ENCODE measurements around the gene FBXO45. TPM values are rescaled to one million over a fixed set of nuclear protein-coding genes. Genes with fewer than 3 reads are reported as not detected.

The FBXO45 gene
- total and polyA plus RNA-seq, 9 of the 15 experiments (the other 6 are each of a cell fraction or from before 2014, with no cell fraction given) = 15.2 to 52.8 (median 37.0) TPM

GRCh38 chr3:196568246-196569002 lies at the start of gene FBXO45, which contains the start of gene WDR53 (continued):
- TF ChIP-seq MXI1 (IDR thresholded peaks at IDR 0.05; ENCODE audit: low read depth, low read length) (peak; percentile 90), SIN3A (IDR thresholded peaks at IDR 0.05; ENCODE audit: borderline replicate concordance in 2 of 2, control insufficient read depth in 1 of 2, low read depth in 2 of 2, low read length in 2 of 2) (peak; percentile 68 to 93; a peak in 3 of 4 replicates), NCOA1 (IDR thresholded peaks at IDR 0.05; ENCODE audit: low read depth) (0 out of 2 replicates have a peak, but pooled peaks have one; percentile 21), PRPF4 (IDR thresholded peaks at IDR 0.05; ENCODE audit: insufficient read depth, low read depth, low read length, poor library complexity, severe bottlenecking) (no peak), ZNF551 (CRISPR knock-in tag; IDR thresholded peaks at IDR 0.05) (no peak), KAT2B (IDR thresholded peaks at IDR 0.05; ENCODE audit: low read depth, low read length) (no peak), IFI16 (CRISPR knock-in tag; IDR thresholded peaks at IDR 0.05) (no peak), ZNF696 (CRISPR knock-in tag; conservative IDR thresholded peaks at IDR 0.05) (no peak), ETV5 (CRISPR knock-in tag; IDR thresholded peaks at IDR 0.05; ENCODE audit: low read depth) (peak; percentile 97), SAFB (IDR thresholded peaks at IDR 0.05; ENCODE audit: borderline replicate concordance, low read depth, low read length) (no peak), RBM39 (optimal IDR thresholded peaks at IDR 0.05; ENCODE audit: low read depth, low read length) (no peak), SMAD2 (IDR thresholded peaks at IDR 0.05; ENCODE audit: low read depth, low read length) (no peak), DACH1 (IDR thresholded peaks at IDR 0.05; ENCODE audit: partially characterized antibody) (no peak), ZBTB12 (CRISPR knock-in tag; IDR thresholded peaks at IDR 0.05) (peak; percentile 99), KAT7 (CRISPR knock-in tag; IDR thresholded peaks at IDR 0.05; ENCODE audit: borderline replicate concordance) (no peak), PML (IDR thresholded peaks at IDR 0.05; ENCODE audit: low read length) (peak; percentile 83), ASH1L (IDR thresholded peaks at IDR 0.05; ENCODE audit: borderline replicate concordance, low read depth, partially characterized antibody) (no peak), TGIF2 (CRISPR knock-in tag; IDR thresholded peaks at IDR 0.05) (no peak), HDAC6 (IDR thresholded peaks at IDR 0.05; ENCODE audit: low read depth, low read length) (no peak), ZNF133 (CRISPR knock-in tag; IDR thresholded peaks at IDR 0.05) (no peak), EP300 (IDR thresholded peaks at IDR 0.05; ENCODE audit: low read length) (peak; percentile 42; the same call in 1 of the 2 replicates), ZNF217 (CRISPR knock-in tag; IDR thresholded peaks at IDR 0.05) (no peak), MEF2A (IDR thresholded peaks at IDR 0.05; ENCODE audit: control insufficient read depth, low read depth, low read length) (no peak)
- TF ChIP-seq, protein P1, sequence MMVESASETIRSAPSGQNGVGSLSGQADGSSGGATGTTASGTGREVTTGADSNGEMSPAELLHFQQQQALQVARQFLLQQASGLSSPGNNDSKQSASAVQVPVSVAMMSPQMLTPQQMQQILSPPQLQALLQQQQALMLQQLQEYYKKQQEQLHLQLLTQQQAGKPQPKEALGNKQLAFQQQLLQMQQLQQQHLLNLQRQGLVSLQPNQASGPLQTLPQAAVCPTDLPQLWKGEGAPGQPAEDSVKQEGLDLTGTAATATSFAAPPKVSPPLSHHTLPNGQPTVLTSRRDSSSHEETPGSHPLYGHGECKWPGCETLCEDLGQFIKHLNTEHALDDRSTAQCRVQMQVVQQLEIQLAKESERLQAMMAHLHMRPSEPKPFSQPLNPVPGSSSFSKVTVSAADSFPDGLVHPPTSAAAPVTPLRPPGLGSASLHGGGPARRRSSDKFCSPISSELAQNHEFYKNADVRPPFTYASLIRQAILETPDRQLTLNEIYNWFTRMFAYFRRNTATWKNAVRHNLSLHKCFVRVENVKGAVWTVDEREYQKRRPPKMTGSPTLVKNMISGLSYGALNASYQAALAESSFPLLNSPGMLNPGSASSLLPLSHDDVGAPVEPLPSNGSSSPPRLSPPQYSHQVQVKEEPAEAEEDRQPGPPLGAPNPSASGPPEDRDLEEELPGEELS (CRISPR knock-in tag; IDR thresholded peaks at IDR 0.05; ENCODE audit: borderline replicate concordance) = peak; percentile 87; the same call in 1 of the 2 replicates
- TF ChIP-seq, protein P2, sequence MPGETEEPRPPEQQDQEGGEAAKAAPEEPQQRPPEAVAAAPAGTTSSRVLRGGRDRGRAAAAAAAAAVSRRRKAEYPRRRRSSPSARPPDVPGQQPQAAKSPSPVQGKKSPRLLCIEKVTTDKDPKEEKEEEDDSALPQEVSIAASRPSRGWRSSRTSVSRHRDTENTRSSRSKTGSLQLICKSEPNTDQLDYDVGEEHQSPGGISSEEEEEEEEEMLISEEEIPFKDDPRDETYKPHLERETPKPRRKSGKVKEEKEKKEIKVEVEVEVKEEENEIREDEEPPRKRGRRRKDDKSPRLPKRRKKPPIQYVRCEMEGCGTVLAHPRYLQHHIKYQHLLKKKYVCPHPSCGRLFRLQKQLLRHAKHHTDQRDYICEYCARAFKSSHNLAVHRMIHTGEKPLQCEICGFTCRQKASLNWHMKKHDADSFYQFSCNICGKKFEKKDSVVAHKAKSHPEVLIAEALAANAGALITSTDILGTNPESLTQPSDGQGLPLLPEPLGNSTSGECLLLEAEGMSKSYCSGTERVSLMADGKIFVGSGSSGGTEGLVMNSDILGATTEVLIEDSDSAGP (CRISPR knock-in tag; IDR thresholded peaks at IDR 0.05) = peak; percentile 50; the same call in 1 of the 2 replicates
